GM19193 (cell line): Measurements from ENCODE around the gene ELFN2.

ENCODE experiments used
- POLR2A ChIP-seq: IDR thresholded peaks from 4 replicates; pipeline ENCODE4 v1.6.1; 2011; ENCODE audit not compliant: insufficient read depth, insufficient read length; ENCODE audit errors: extremely low read depth

Gene ELFN2

GRCh38 chr22:37354261-37354660 lies 73.0 kb downstream of the ELFN2 start:
- no peak for TF ChIP-seq POLR2A

GRCh38 chr22:37353839-37354238 lies 73.4 kb downstream of the ELFN2 start:
- TF ChIP-seq POLR2A: no peak

GRCh38 chr22:37352481-37352880 lies 74.8 kb downstream of the ELFN2 start:
- TF ChIP-seq POLR2A: no peak

GRCh38 chr22:37351232-37351631 lies 76.0 kb downstream of the ELFN2 start:
- TF ChIP-seq POLR2A: no peak

GRCh38 chr22:37349043-37349814 lies 78.0 kb downstream of the ELFN2 start:
- TF ChIP-seq POLR2A: no peak

- no peak for TF ChIP-seq POLR2A
Observed at GRCh38 chr22:37346505-37346895, 80.8 kb downstream of the ELFN2 start.

- no peak for TF ChIP-seq POLR2A
Observed at GRCh38 chr22:37345863-37346504, 81.3 kb downstream of the ELFN2 start.

GRCh38 chr22:37344735-37345449 lies 82.4 kb downstream of the ELFN2 start:
- TF ChIP-seq POLR2A: no peak

- no peak for TF ChIP-seq POLR2A
Observed at GRCh38 chr22:37343863-37344734, 83.2 kb downstream of the ELFN2 start.

GRCh38 chr22:37343348-37343747 lies 83.9 kb downstream of the ELFN2 start:
- no peak for TF ChIP-seq POLR2A

GRCh38 chr22:37342065-37342464 lies 85.2 kb downstream of the ELFN2 start:
- no peak for TF ChIP-seq POLR2A

GRCh38 chr22:37340331-37341262 lies 86.7 kb downstream of the ELFN2 start:
- TF ChIP-seq POLR2A: no peak

GRCh38 chr22:37338539-37339246 lies 88.6 kb downstream of the ELFN2 start:
- TF ChIP-seq POLR2A: no peak
